Activated CD8-positive, alpha-beta T cell treated with anti-CD3 and anti-CD28 coated beads for 36 hours (primary cell): Measurements from ENCODE around the gene NPY2R. TPM values are rescaled to one million over a fixed set of nuclear protein-coding genes. Genes with fewer than 3 reads are reported as not detected.

Source experiments
- ATAC-seq: fragments of 200-7000 bp; cut with Tn5 transposase; one replicate; pipeline ENCODE4 v1.10.0; 2021; ENCODE audit warnings: mild to moderate bottlenecking, moderate library complexity
- CTCF ChIA-PET: fragments of 350-600 bp; sonication (Branson Sonifier 250); formaldehyde crosslinking; loops from one replicate; lab custom pipeline; 2021; ENCODE audit warnings: antibody characterized with exemption; lab: Charles Lee
- POLR2A ChIA-PET: fragments of 350-600 bp; sonication (Branson Sonifier 250); formaldehyde crosslinking; loops from one replicate; lab custom pipeline; 2021; ENCODE audit warnings: antibody characterized with exemption; lab: Charles Lee
- DNase-seq: peaks from one replicate; pipeline ENCODE4 v3.0.0-alpha.2; 2020
- H3K27ac Mint-ChIP-seq: one replicate; pipeline ENCODE4 v1.8.0; 2021; ENCODE audit warnings: mild to moderate bottlenecking, mixed read lengths
- H3K27me3 Mint-ChIP-seq: one replicate; pipeline ENCODE4 v1.8.0; 2021; ENCODE audit warnings: mixed read lengths
- H3K36me3 Mint-ChIP-seq: one replicate; pipeline ENCODE4 v1.8.0; 2021; ENCODE audit warnings: low read depth, mixed read lengths
- H3K4me1 Mint-ChIP-seq: one replicate; pipeline ENCODE4 v1.8.0; 2021; ENCODE audit warnings: low read depth, mixed read lengths
- H3K4me3 Mint-ChIP-seq: one replicate; pipeline ENCODE4 v1.8.0; 2021; ENCODE audit warnings: mild to moderate bottlenecking, moderate library complexity, mixed read lengths
- H3K9me3 Mint-ChIP-seq: one replicate; pipeline ENCODE4 v1.8.0; 2021; ENCODE audit warnings: mixed read lengths
- intact Hi-C: fragments of 100-400 bp; cut with micrococcal nuclease; formaldehyde crosslinking; loops from one replicate; pipeline ENCODE4 v1.10.0; 2022
- total RNA-seq, 2 experiments: library from RNA; stranded (reverse); gene quantifications; one replicate each; pipeline ENCODE4 v1.2.3, GENCODE V29; 2021
- TF ChIP-seq, protein P1 (sequence below): fragments of 200-600 bp; IDR thresholded peaks from one replicate; pipeline ENCODE4 v1.8.0; 2022; ENCODE audit warnings: antibody characterized with exemption, mild to moderate bottlenecking

The NPY2R gene
- total RNA-seq, 2 experiments from 2014 or later = not detected

- Mint-ChIP-seq H3K27me3 (no peaks in the 10 kb centered on the region), H3K36me3 (no peaks in the 10 kb centered on the region), H3K27ac (no peak overlapping the region), H3K4me1 (no peaks in the 10 kb centered on the region), H3K4me3 (no peak overlapping the region), H3K9me3 (no peaks in the 10 kb centered on the region)
- ChIA-PET CTCF (no interaction called here), POLR2A (no interaction called here)
- no peak for DNase-seq
- ATAC-seq = no peak
- TF ChIP-seq, protein P1, sequence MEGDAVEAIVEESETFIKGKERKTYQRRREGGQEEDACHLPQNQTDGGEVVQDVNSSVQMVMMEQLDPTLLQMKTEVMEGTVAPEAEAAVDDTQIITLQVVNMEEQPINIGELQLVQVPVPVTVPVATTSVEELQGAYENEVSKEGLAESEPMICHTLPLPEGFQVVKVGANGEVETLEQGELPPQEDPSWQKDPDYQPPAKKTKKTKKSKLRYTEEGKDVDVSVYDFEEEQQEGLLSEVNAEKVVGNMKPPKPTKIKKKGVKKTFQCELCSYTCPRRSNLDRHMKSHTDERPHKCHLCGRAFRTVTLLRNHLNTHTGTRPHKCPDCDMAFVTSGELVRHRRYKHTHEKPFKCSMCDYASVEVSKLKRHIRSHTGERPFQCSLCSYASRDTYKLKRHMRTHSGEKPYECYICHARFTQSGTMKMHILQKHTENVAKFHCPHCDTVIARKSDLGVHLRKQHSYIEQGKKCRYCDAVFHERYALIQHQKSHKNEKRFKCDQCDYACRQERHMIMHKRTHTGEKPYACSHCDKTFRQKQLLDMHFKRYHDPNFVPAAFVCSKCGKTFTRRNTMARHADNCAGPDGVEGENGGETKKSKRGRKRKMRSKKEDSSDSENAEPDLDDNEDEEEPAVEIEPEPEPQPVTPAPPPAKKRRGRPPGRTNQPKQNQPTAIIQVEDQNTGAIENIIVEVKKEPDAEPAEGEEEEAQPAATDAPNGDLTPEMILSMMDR = no peak
- intact Hi-C loops = no loop called here
These were observed 35.1 kb upstream of the NPY2R start for GRCh38 chr4:155173371-155173770.

DNA sequence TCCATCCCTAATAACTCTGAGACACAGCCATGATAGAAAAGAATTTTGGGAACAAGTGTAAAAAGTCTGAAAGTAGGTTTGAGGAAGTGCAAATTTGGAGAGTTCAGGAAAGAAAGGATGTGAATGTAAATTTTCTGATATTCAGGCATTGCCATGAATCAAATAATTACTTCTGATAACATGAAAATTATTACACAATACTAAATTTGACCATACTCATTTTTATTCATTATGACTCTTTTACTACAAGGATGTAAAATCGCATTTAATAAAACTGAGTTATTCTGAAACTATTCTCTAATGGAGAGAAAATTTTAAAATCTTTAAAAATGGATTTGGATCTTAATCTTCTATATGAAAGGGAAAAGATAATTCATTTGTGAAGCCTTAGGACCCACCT, 33.8 kb upstream of the NPY2R start:
- CTCF ChIA-PET = no interaction called here
- intact Hi-C loops = no loop called here
- POLR2A ChIA-PET = no interaction called here
- no peak overlapping the region for H3K4me3 Mint-ChIP-seq
- ATAC-seq = no peak
- TF ChIP-seq, protein P1 = no peak
- no peak overlapping the region for H3K27ac Mint-ChIP-seq
- no peaks in the 10 kb centered on the region for H3K36me3 Mint-ChIP-seq
- no peaks in the 10 kb centered on the region for H3K27me3 Mint-ChIP-seq
- H3K9me3 Mint-ChIP-seq = peaks cover 2% of the 10 kb centered on the region
- DNase-seq = no peak
- no peaks in the 10 kb centered on the region for H3K4me1 Mint-ChIP-seq

- intact Hi-C loops = no loop called here
- ChIA-PET CTCF (no interaction called here), POLR2A (no interaction called here)
- no peaks in the 10 kb centered on the region for H3K36me3 Mint-ChIP-seq
- H3K4me1 Mint-ChIP-seq = no peaks in the 10 kb centered on the region
- peaks cover 3% of the 10 kb centered on the region for H3K27me3 Mint-ChIP-seq
- peaks cover 2% of the 10 kb centered on the region for H3K9me3 Mint-ChIP-seq
- H3K27ac Mint-ChIP-seq = no peak overlapping the region
- H3K4me3 Mint-ChIP-seq = no peak overlapping the region
- DNase-seq = no peak
- ATAC-seq = no peak
- TF ChIP-seq, protein P1 = no peak
These were observed 29.2 kb upstream of the NPY2R start for GRCh38 chr4:155179216-155179615.

- Mint-ChIP-seq H3K27me3 (peaks cover 3% of the 10 kb centered on the region), H3K36me3 (no peaks in the 10 kb centered on the region), H3K4me3 (no peak overlapping the region), H3K27ac (no peak overlapping the region), H3K4me1 (no peaks in the 10 kb centered on the region), H3K9me3 (no peaks in the 10 kb centered on the region)
- CTCF ChIA-PET = no interaction called here
- no peak for ATAC-seq
- POLR2A ChIA-PET = no interaction called here
- TF ChIP-seq, protein P1 = no peak
- DNase-seq = no peak
- intact Hi-C loops = no loop called here
These were observed 21.5 kb upstream of the NPY2R start for GRCh38 chr4:155186972-155187371.

- TF ChIP-seq, protein P1 = no peak
- no peak for ATAC-seq
These were observed 20.4 kb upstream of the NPY2R start for GRCh38 chr4:155187989-155188388.

More at GRCh38 chr4:155187989-155188388, 20.4 kb upstream of the NPY2R start:
- Mint-ChIP-seq H3K4me3 (no peak overlapping the region), H3K27ac (no peak overlapping the region), H3K27me3 (peaks cover 3% of the 10 kb centered on the region), H3K9me3 (no peaks in the 10 kb centered on the region), H3K36me3 (no peaks in the 10 kb centered on the region), H3K4me1 (no peaks in the 10 kb centered on the region)
- intact Hi-C loops = no loop called here
- ChIA-PET POLR2A (no interaction called here), CTCF (no interaction called here)
- DNase-seq = no peak
